ENCODE measurements around the gene VAV2.
"Not testable (repeated sequence)": the region's sequence is repeated elsewhere in the genome, so short reads cannot be mapped to it uniquely, and the experiment has no call there.

Gene VAV2

GRCh38 chr9:133778336-133779013 is 213.6 kb downstream of the VAV2 start:
- no peak for DNase-seq

- DNase-seq = no peak
These were observed 214.3 kb downstream of the VAV2 start for GRCh38 chr9:133777871-133778270.

GRCh38 chr9:133777068-133777791 is 214.9 kb downstream of the VAV2 start:
- no peak for DNase-seq

- DNase-seq = no peak
These were observed 215.9 kb downstream of the VAV2 start for GRCh38 chr9:133775951-133776905.

GRCh38 chr9:133775291-133775690 is 216.8 kb downstream of the VAV2 start:
- no peak for DNase-seq

GRCh38 chr9:133774799-133775198 is 217.3 kb downstream of the VAV2 start:
- no peak for DNase-seq

- DNase-seq = no peak
These were observed 218.1 kb downstream of the VAV2 start for GRCh38 chr9:133773889-133774655.

- DNase-seq = no peak
These were observed 219.5 kb downstream of the VAV2 start for GRCh38 chr9:133772581-133772980.

- no peak for DNase-seq
These were observed 220.3 kb downstream of the VAV2 start for GRCh38 chr9:133771486-133772482.

- DNase-seq = no peak
These were observed 221.9 kb downstream of the VAV2 start for GRCh38 chr9:133770076-133770777.

GRCh38 chr9:133769511-133770075 is 222.5 kb downstream of the VAV2 start:
- DNase-seq = no peak

- DNase-seq = no peak
These were observed 223.1 kb downstream of the VAV2 start for GRCh38 chr9:133768859-133769510.

GRCh38 chr9:133768371-133768858 is 223.7 kb downstream of the VAV2 start:
- DNase-seq = no peak

GRCh38 chr9:133767625-133768024 is 224.5 kb downstream of the VAV2 start:
- no peak for DNase-seq

GRCh38 chr9:133767008-133767407 is 225.1 kb downstream of the VAV2 start:
- no peak for DNase-seq

GRCh38 chr9:133766234-133766633 is 225.9 kb downstream of the VAV2 start:
- not testable (repeated sequence) for DNase-seq

- no peak for DNase-seq
These were observed 228.6 kb downstream of the VAV2 start for GRCh38 chr9:133763272-133764183.

All from suppressor macrophage treated with lipopolysaccharide for 4 hours (primary cell).